ENCODE measurements around the gene CHRM4.

DNA sequence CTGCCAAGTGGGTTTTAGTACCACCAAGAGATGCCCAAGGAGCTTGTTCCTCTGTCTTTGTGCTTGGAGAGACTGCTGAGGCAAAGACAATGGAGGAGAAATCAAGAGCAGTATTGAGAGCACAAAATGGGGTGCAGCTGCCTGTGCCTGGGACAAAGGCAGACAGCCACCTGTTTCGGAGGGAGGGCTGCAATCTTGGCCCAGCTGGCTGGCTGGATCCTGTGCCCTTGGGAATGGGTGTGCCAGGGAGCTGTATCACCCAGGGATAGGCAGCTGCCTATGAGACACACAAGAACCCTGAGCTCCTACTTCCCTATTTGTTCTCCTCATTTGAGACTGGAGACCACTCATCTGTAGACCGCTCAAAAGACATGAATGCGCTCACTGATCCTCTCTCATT, 23.3 kb upstream of the CHRM4 start:
- TF ChIP-seq GATA2 (IDR thresholded peaks at IDR 0.05; ENCODE audit: low read depth, low read length) = no peak
- no peak for TF ChIP-seq GATA3 (IDR thresholded peaks at IDR 0.05; ENCODE audit: low read depth, low read length)

Measured in SH-SY5Y (cell line).